ENCODE data around the gene SETBP1.

DNA sequence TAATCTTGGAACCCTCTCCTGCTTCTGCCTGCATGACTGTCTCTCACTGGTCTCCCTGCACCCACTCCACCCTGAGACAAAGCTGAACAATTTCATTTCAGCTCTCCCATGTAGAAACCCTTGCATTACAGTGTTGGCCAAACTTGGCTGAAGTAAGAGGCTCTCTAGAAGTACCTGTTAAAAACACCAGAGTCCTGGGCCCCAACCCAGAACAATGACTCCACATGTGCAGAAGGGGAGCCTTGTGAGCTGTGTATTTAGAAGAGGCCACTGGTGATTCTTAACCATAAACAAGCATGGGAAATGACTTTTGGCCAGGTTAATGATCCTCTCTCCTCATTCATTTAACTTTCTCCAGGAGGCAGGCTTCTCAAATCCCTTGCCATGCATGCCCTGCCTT lies 254.8 kb downstream of the SETBP1 start:
- TF ChIP-seq, protein P1, sequence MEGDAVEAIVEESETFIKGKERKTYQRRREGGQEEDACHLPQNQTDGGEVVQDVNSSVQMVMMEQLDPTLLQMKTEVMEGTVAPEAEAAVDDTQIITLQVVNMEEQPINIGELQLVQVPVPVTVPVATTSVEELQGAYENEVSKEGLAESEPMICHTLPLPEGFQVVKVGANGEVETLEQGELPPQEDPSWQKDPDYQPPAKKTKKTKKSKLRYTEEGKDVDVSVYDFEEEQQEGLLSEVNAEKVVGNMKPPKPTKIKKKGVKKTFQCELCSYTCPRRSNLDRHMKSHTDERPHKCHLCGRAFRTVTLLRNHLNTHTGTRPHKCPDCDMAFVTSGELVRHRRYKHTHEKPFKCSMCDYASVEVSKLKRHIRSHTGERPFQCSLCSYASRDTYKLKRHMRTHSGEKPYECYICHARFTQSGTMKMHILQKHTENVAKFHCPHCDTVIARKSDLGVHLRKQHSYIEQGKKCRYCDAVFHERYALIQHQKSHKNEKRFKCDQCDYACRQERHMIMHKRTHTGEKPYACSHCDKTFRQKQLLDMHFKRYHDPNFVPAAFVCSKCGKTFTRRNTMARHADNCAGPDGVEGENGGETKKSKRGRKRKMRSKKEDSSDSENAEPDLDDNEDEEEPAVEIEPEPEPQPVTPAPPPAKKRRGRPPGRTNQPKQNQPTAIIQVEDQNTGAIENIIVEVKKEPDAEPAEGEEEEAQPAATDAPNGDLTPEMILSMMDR (conservative IDR thresholded peaks at IDR 0.05; ENCODE audit: low read depth, low read length): no peak
- TF ChIP-seq EZH2 (IDR thresholded peaks at IDR 0.05; ENCODE audit: borderline replicate concordance, low read depth, low read length, poor library complexity, severe bottlenecking): no peak
